ENCODE results near the gene LYPD6B.

LYPD6B gene

GRCh38 chr2:149070681-149071320, 32.3 kb downstream of the LYPD6B start:
- DNase-seq (ENCODE audit: low read depth in 2 of 2, low spot score in 1 of 2), result no peak

- no peak for DNase-seq (ENCODE audit: low read depth in 2 of 2, low spot score in 1 of 2)
Observed at GRCh38 chr2:149075105-149075504, 36.6 kb downstream of the LYPD6B start.

- no peak for DNase-seq (ENCODE audit: low read depth in 2 of 2, low spot score in 1 of 2)
Observed at GRCh38 chr2:149075853-149076252, 37.4 kb downstream of the LYPD6B start.

DNA sequence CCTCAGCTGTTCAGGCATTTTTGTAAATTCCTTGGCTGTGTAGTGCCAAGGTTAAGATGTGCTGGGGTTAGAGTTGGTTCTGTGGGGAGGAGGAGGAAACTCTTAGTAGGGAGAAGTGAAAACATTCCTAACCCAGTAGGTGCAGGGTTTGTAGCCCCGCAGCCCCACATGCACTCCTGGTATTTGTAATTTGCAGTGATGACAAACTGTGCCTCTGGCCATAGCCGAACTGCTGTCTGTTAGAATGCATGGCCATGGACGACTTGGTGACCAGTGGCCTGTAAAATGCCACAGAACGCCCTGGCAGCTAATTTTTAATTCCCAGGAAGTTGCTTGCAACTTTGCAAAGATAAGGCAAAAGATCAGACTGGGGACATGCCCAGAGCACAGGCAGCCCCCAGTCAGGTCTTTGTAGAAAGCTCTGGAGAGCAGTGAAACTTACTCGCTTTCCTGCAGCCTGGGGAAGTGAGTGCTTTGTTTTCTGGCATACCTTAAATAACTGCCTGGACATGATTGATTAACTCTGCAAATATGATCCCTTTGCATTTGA, 38.4 kb downstream of the LYPD6B start:
- no peak for DNase-seq (ENCODE audit: low read depth in 2 of 2, low spot score in 1 of 2)

- DNase-seq (ENCODE audit: low read depth in 2 of 2, low spot score in 1 of 2), result no peak
Observed at GRCh38 chr2:149077861-149078260, 39.4 kb downstream of the LYPD6B start.

GRCh38 chr2:149080099-149080498, 41.6 kb downstream of the LYPD6B start:
- DNase-seq (ENCODE audit: low read depth in 2 of 2, low spot score in 1 of 2), result no peak

- DNase-seq (ENCODE audit: low read depth in 2 of 2, low spot score in 1 of 2), result no peak
Observed at GRCh38 chr2:149080971-149081370, 42.5 kb downstream of the LYPD6B start.

- DNase-seq (ENCODE audit: low read depth in 2 of 2, low spot score in 1 of 2), result no peak
Observed at GRCh38 chr2:149082079-149082478, 43.6 kb downstream of the LYPD6B start.

GRCh38 chr2:149082735-149083134, 44.2 kb downstream of the LYPD6B start:
- DNase-seq (ENCODE audit: low read depth in 2 of 2, low spot score in 1 of 2), result no peak

GRCh38 chr2:149084924-149085795, 46.7 kb downstream of the LYPD6B start:
- DNase-seq (ENCODE audit: low read depth in 2 of 2, low spot score in 1 of 2), result no peak

DNA sequence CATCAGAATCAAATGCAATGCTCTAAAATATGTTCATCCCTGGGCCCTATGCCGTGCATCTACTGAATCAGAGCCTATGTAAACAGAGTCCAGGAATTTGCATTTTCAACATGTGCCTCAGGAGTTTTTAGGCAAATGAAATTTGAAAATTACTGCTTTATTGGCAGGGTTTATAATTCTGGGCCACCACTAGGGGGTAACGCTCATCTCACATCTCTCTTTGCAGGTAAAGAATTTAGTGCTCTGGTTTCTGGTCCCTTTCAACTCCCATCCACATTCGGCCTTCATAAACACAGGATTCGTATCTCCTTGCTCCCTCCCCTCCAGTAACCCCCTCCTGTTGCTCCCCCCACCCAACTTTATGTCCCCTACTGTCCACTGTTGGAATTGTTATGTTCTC, 49.3 kb downstream of the LYPD6B start:
- no peak for DNase-seq (ENCODE audit: low read depth in 2 of 2, low spot score in 1 of 2)

- no peak for DNase-seq (ENCODE audit: low read depth in 2 of 2, low spot score in 1 of 2)
Observed at GRCh38 chr2:149089068-149089467, 50.6 kb downstream of the LYPD6B start.

- no peak for DNase-seq (ENCODE audit: low read depth in 2 of 2, low spot score in 1 of 2)
Observed at GRCh38 chr2:149090706-149091105, 52.2 kb downstream of the LYPD6B start.

DNA sequence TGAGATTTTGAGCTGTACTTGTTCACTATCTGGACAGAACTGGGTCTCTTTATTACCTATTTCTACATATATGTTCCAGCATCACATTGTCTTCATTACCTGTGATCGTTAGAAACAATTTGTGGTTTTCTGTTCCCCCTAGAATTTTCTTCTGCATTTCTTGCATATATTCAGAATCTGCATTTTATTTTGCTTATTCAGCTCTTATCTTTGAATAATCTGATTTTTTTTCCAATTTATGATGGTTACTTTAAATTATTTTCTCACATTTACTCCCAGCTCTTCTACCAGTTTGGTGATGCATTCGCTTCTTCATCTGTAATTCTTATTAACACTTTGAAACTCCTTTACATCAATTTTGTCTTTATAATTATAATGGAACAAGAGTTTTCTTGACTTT, 55.1 kb downstream of the LYPD6B start:
- DNase-seq (ENCODE audit: low read depth in 2 of 2, low spot score in 1 of 2), result no peak

DNA sequence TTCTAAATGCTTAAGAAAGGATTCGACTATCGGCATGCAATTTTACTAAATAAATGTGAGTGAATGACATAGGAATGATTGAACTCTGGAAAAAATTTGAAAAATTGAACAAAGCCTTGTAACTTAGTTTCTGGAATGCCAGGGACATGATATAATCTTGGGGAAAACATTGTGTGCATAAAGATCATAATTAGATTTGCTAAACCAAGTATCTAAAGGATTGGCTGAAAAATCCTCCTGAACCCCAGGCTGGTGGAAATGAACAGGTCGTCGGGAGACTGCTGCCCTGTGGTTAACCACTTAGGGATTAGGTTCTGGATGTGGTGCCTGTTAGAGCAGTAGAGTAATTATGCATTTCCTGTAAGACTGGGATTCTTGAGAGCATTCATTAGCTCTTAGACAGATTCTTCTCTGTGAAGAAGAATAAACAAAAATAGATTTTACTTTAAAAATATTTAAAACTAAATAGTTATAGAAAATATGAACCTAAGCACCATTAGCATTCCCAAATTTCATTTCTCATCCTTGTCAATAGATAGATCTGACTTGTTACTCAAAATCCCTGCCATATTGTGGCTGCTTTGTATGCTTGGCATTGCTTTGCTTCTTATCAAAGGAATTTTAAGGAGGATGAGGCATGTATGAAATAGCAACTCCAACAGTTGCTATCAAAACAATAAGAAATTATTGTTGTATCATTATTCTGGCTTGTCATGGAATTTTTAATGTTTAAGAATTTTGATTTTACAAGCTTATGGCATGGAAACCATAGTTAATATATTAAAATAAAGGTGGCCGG, 55.9 kb downstream of the LYPD6B start:
- DNase-seq (ENCODE audit: low read depth in 2 of 2, low spot score in 1 of 2), result no peak

DNA sequence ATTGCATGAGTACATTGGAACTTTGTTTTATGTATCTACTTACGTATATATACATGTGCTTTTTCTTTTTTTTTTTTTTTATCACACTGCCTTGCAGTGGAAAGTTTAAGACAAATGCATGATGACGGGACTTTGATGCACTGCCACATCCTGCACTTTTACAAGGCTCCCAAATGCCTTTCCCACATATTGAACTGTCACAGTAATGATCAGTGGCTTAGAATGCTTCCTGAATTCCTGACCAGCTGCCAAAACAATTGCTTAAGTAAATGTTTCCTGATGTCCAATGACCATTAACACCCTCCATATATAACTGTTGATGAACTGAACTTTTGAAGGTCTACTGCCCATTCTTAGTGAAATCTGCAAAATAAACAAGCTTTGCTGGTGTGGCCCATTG, 60.2 kb downstream of the LYPD6B start:
- no peak for DNase-seq (ENCODE audit: low read depth in 2 of 2, low spot score in 1 of 2)

DNA sequence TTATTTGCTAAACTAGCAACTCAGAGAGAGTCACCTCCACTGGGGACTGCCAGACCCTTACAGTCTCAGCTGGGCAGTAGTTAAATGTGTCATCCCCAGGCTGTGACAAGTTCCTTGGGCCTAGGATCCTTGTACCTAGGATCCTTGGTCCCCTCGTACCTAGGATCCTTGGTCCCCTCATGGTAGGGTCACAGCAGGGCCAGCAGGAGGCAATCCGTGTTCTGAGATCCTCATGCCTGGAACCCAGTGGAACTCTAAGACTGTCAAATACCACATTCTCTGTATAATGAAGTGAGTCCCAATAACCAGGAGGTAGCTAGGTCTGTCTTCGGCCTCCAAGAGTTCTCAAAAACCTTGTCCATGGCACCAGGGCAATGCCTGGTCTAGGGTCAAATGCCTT, 60.8 kb downstream of the LYPD6B start:
- no peak for DNase-seq (ENCODE audit: low read depth in 2 of 2, low spot score in 1 of 2)

DNA sequence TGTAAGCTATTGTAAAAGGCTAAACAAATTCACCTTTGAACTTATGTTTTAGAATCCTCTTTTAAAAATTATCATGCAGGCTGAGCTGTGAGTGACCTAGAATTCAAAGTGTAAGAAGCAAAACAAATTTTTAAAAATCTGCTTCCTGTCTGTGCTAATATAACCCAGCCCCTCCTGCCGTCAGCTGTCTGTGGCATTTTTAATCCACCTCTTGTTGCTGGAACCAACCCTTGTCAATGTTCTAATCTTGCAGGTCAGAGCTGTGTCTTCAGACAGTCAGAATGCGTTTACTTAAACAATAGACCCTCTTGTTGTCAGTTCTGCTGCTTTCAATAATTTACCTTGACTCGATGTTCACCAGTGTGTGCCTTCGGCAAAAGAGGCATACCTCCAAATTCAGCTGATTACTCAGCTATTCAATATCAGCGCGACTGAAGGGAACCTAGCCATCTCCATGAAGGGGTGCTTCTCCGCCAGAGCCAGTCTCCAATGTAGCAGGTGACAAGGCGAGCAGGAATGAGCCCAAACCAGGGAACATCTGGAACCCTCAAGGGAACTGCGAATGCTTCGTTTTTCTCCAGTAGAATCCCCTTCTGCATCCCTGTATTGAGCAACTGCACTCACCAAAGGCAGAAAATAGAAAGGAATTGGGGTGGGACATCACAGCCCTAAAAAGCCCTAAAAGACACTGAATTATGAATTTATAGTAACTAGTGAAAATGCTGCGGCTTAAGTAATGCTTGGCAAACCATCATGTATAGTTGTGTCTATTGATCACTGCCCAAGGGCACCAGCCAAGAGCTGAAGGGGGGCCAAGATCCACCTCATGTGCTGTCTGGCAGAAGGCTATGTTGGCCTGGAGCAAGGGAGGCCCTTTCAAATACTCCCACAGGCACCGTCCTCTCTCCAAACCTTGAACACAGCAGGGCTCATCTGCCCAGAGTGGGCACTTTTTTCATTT, 62.5 kb downstream of the LYPD6B start:
- DNase-seq (ENCODE audit: low read depth in 2 of 2, low spot score in 1 of 2), result no peak

GRCh38 chr2:149101818-149102217, 63.3 kb downstream of the LYPD6B start:
- no peak for DNase-seq (ENCODE audit: low read depth in 2 of 2, low spot score in 1 of 2)

DNA sequence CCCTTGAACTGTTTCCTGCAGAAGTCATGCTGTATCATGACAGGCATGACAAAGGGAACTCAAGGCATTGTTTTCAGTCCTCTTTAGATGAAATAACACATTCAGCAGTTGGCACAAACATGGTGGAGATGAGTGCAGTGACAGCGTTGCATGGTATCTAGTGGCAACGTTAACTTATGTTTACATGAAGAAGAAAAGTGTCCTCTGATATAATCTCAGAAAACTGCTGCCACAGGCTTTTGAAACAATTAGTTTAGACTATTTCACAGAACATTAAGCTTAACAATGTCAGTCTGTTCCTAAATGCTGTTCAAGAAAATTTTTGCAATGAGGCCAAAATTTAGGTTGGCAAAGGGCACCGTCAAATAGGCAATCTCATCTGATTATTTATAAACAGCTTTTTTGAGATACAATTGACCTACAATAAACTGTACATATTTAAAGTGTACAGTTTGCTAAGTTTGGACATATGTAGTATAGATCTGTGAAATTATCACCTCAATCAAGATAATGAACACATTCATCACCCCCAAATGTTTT, 64.7 kb downstream of the LYPD6B start:
- DNase-seq (ENCODE audit: low read depth in 2 of 2, low spot score in 1 of 2), result no peak
